HG03064 (cell line): Measurements from ENCODE around the gene HSDL2.
"Not testable (repeated sequence)": the region's sequence is repeated elsewhere in the genome, so short reads cannot be mapped to it uniquely, and the experiment has no call there.

Source experiments
- ATAC-seq: cut with Tn5 transposase; IDR thresholded peaks from one replicate; pipeline ENCODE4 v1.9.1; 2021; ENCODE audit warnings: low read depth; ENCODE audit not compliant: unreplicated experiment

Gene HSDL2

GRCh38 chr9:112393146-112393545, 13.2 kb downstream of the HSDL2 start:
- not testable (repeated sequence) for ATAC-seq

- ATAC-seq: no peak
These were observed 16.5 kb downstream of the HSDL2 start for GRCh38 chr9:112396416-112396815.

- no peak for ATAC-seq
These were observed 17.0 kb downstream of the HSDL2 start for GRCh38 chr9:112396872-112397271.

- ATAC-seq: no peak
These were observed 21.4 kb downstream of the HSDL2 start for GRCh38 chr9:112401175-112401815.

- ATAC-seq: no peak
These were observed 23.8 kb downstream of the HSDL2 start for GRCh38 chr9:112403614-112404201.

- ATAC-seq: no peak
These were observed 24.6 kb downstream of the HSDL2 start for GRCh38 chr9:112404508-112404932.

GRCh38 chr9:112408275-112408674, 28.4 kb downstream of the HSDL2 start:
- ATAC-seq: no peak

DNA sequence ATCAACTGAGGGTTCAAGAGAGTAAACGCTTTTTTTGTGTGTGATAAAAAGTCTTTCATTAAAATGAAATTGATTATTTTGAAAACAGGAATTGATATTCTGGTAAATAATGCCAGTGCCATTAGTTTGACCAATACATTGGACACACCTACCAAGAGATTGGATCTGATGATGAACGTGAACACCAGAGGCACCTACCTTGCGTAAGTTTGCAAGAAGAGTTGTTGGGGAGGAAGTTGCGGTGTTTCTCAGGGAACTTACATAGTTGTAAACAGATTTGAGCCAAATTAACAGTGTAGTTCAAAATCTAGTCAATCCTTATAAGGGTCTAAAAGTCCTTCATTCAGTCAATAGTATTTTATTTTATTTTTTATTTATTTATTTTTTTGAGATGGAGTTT, 28.9 kb downstream of the HSDL2 start:
- ATAC-seq: no peak

DNA sequence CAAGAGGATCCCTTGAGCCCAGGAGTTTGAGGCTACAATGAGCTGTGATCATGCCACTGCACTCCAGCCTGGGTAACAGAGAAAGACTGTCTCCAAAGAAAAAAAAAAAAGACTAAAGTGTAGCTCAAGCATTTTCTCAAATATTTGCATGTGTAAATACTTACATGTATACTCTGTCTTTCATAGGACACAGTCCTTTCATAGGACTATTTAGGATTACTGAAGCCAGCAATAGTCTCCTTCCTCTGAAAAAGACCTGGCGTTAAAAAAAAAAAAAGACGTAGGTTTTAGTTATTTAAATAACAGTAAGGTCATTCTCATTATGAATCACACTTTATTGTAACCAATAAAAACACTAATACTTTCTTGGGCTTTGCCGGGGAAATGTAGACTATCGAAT, 29.9 kb downstream of the HSDL2 start:
- ATAC-seq: no peak

DNA sequence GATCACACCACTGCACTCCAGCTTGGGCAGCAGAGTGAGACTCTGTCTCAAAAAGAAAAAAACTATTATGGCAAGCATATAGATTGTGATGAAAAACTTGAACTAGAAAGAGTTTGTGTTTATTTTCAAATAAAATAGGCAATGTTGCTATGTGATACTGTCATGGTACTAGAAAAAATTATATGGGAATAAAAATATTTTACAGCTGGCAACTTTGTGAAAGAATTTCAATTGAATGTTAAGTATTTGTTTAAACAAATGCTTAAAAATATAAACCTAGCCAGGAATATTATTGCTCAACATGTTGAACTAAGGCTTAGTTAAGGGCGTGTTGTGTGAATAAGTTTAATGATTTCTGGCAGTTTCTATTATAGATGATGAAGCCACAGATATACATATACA, 31.7 kb downstream of the HSDL2 start:
- ATAC-seq: no peak

DNA sequence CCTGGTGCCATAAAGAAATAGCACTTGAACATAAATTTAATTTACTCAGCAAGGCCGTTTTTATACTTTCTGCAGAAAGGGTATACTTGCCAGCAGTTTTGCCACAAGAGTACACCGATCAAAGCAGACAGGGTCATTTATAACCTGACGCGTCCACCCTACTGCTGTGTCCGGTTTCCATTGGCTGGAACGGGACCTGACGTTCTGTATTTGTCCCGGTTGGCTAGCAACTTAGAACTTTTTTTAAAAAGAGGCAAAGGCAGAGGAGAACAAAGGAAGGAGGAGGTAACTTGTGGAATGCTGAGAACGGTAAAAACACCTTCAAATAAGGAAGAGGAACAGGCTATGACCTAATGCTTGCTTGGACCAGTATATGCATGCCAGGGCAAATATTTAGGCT, 33.8 kb downstream of the HSDL2 start:
- not testable (repeated sequence) for ATAC-seq

DNA sequence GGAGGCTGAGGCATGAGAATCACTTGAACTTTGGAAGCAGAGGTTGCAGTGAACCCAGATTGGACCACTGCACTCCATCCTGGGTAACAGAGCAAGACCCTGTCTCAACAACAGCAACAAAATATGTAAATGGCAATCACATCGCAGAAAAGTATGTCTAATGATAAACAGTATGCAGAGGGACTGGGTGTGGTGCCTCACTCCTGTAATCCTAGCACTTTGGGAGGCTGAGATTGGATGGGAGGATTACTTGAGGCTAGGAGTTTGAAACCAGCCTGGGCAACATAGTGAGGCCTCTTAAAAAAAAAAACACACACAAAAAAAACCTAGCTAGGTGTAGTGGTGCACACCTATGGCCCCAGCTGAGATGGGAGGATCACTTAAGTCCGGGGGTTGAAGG, 40.3 kb downstream of the HSDL2 start:
- ATAC-seq: no peak

GRCh38 chr9:112421771-112422222, 41.9 kb downstream of the HSDL2 start:
- no peak for ATAC-seq

GRCh38 chr9:112422417-112423148, 42.7 kb downstream of the HSDL2 start:
- no peak for ATAC-seq

GRCh38 chr9:112430006-112430522, 50.2 kb downstream of the HSDL2 start:
- no peak for ATAC-seq

DNA sequence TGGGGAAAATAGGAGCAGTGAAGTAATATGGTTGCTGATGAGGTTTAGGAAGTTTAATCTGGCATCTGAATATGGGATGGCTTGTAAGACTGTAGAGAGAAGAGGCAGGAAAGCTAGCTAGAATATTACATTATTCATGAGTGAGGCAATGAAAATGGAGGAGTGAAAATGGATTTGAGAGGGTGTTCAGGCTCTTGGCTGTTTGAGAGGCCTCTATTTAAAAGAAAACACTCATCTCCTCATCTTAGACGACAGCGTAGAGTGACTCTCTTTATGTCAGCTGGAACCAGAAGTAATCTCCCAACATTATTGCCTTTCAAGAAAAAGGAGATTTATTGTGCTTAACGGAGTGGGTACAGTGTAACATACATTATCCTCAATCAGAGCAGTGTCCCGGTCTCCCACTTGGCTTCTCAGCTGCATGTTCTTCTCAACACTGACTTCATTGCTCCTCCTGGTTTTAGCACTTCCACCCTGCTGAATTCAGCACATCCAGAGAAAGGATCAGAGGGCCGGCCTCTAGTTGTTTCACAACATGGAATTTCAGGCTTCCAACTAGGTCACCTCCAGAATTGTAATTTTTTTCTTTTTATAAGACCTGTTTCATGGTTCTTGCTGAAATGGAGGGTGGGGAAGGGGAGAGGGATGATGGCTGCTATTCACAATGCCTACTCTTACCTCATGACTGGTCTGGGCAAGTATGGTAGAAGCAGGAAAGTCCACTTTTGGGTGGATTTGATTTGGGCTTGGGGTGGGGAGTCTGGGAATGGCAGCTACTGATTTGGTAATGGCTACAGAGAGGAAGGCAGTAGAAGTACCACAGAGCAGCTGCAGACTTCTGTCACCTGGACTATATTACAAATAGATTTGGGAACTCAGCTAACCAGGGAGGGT, 53.8 kb downstream of the HSDL2 start:
- no peak for ATAC-seq

- no peak for ATAC-seq
These were observed 54.6 kb downstream of the HSDL2 start for GRCh38 chr9:112434487-112434886.

- ATAC-seq: no peak
These were observed 57.5 kb downstream of the HSDL2 start for GRCh38 chr9:112437406-112437805.

DNA sequence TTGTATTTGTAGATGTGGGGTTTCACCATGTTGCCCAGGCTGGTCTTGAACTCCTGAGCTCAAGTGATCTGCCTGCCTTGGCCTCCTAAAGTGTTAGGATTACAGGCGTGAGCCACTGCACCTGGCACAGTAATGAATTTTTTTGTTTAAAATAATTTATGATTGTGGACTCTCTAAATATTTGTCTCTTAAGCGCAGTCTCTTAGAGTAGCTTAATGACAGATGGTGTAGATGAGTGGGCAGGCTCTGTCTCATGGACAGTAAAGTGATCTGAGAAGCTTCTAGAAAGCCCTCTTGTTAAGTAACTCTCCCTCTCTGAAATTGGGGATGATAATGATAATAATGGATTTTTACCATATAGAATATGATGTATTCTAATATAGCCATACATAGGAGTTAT, 59.3 kb downstream of the HSDL2 start:
- no peak for ATAC-seq

DNA sequence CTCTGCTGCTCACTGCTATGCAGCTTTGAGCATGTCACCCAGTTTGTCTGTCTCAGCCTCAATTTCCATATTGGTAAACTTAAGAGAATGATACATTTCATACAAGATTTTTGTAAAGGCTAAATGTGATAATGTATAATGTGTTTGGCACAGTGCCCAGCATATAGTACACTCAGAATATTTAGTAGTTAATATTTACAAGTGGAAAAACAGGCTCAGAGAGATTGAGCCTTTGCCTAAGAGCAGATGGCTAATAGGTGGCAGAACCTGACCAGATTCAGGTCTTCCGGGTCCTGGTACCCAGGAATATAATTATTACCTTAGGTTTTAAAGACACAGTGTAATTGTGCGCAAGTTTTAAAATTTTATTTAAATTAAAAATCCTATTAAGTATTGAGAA, 59.9 kb downstream of the HSDL2 start:
- no peak for ATAC-seq

- ATAC-seq: no peak
These were observed 63.3 kb downstream of the HSDL2 start for GRCh38 chr9:112443200-112443599.
